Measurements from ENCODE around the gene CACNA1C. TPM values are rescaled to one million over a fixed set of nuclear protein-coding genes. Genes with fewer than 3 reads are reported as not detected.

Gene CACNA1C
- total RNA-seq, 1 experiment from 2014 or later: 1.1 TPM

DNA sequence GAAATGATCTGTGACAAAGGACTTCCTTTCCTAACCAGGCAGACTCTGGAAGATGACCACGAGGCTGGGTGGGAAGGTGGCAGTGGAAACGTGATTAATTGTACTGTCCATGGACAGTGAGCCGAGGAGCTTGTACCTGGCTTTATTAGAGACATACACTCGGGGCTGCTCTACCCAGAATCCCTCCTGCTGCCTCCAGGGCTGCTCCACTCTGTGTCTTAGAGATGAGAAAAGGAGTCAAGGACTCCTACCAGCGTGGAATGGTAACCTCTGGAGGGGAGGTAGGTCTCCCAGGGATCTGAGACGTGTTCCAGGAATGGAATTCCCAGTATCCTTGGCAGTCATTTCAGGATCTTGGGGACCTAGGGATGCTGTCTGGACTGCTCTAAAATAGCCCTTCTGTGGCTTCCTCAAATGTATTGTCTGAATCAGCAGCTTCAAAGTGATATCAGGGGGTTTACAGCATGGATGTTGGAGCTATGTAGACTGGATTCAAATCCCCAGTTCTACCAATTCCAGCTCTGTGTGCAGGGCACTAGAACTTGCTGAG, 237.8 kb downstream of the CACNA1C start:
- Histone ChIP-seq H2AFZ (ENCODE audit: low read length) (no peak overlapping the region), H3K14ac (ENCODE audit: insufficient read depth, low read length) (no peak overlapping the region), H2BK15ac (ENCODE audit: low read depth, low read length) (no peak overlapping the region), H3K4ac (ENCODE audit: low read depth, low read length) (no peak overlapping the region), H3K23ac (ENCODE audit: insufficient read length, low read depth, low read length) (no peak overlapping the region), H3K4me2 (ENCODE audit: insufficient read depth, insufficient read length, low read length) (no peak overlapping the region), H3K56ac (ENCODE audit: insufficient read length, low read depth, low read length) (no peak overlapping the region), H2BK12ac (ENCODE audit: insufficient read length, low read depth, low read length) (no peak overlapping the region), H3K79me1 (ENCODE audit: insufficient read depth, low read depth, low read length, poor library complexity, severe bottlenecking) (no peaks in the 10 kb centered on the region), H2AK5ac (ENCODE audit: insufficient read length, low read length) (no peak overlapping the region), H3K18ac (ENCODE audit: insufficient read length, low read depth, low read length) (no peak overlapping the region), H3K79me2 (ENCODE audit: insufficient read depth, low read length) (no peaks in the 10 kb centered on the region), H4K20me1 (ENCODE audit: control insufficient read depth, insufficient read depth, insufficient read length) (no peaks in the 10 kb centered on the region), H3T11ph (ENCODE audit: low read length) (no peak overlapping the region), H3K4me1 (ENCODE audit: insufficient read depth, low read length) (peaks cover 4% of the 10 kb centered on the region; the same call in 1 of the 2 replicates), H2BK20ac (ENCODE audit: low read depth, low read length, poor library complexity, severe bottlenecking) (no peak overlapping the region), H3K9me3 (ENCODE audit: control insufficient read depth, low read depth, low read length) (no peaks in the 10 kb centered on the region), H4K5ac (ENCODE audit: insufficient read length, low read depth, low read length) (no peak overlapping the region), H4K8ac (replicated peaks; ENCODE audit: insufficient read length, low read depth, low read length) (no peak overlapping the region), H2BK5ac (ENCODE audit: insufficient read length, low read length) (no peak overlapping the region), H3K9ac (ENCODE audit: extremely low read depth, insufficient read length, low read length) (no peak overlapping the region), H2BK120ac (ENCODE audit: low read depth, low read length, poor library complexity, severe bottlenecking) (no peak overlapping the region), H3K27me3 (ENCODE audit: insufficient read depth, low read length) (no peaks in the 10 kb centered on the region), H3K23me2 (ENCODE audit: insufficient read length, low read depth, low read length, poor library complexity, severe bottlenecking) (no peaks in the 10 kb centered on the region), H4K91ac (ENCODE audit: insufficient read length, low read depth, low read length) (no peak overlapping the region), H3K27ac (ENCODE audit: insufficient read length, low read depth, low read length) (no peak overlapping the region)
- TF ChIP-seq, protein P1, sequence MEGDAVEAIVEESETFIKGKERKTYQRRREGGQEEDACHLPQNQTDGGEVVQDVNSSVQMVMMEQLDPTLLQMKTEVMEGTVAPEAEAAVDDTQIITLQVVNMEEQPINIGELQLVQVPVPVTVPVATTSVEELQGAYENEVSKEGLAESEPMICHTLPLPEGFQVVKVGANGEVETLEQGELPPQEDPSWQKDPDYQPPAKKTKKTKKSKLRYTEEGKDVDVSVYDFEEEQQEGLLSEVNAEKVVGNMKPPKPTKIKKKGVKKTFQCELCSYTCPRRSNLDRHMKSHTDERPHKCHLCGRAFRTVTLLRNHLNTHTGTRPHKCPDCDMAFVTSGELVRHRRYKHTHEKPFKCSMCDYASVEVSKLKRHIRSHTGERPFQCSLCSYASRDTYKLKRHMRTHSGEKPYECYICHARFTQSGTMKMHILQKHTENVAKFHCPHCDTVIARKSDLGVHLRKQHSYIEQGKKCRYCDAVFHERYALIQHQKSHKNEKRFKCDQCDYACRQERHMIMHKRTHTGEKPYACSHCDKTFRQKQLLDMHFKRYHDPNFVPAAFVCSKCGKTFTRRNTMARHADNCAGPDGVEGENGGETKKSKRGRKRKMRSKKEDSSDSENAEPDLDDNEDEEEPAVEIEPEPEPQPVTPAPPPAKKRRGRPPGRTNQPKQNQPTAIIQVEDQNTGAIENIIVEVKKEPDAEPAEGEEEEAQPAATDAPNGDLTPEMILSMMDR (conservative IDR thresholded peaks at IDR 0.05): no peak
- Mint-ChIP-seq H3K9me3 (no peaks in the 10 kb centered on the region), H3K27me3 (ENCODE audit: low read depth) (peaks cover 3% of the 10 kb centered on the region), H3K4me1 (peaks cover 50 to 57% of the 10 kb centered on the region in 2 experiments), H3K27ac (no peak overlapping the region), H3K4me3 (no peak overlapping the region), H3K36me3 (ENCODE audit: insufficient read depth in 1 of 3, low read depth in 3 of 3) (no peaks in the 10 kb centered on the region)
- no peak for DNase-seq
- no CpG with 5 or more reads among the region's 6 CpGs for WGBS (ENCODE audit: extremely low coverage, insufficient read length, low lambda C conversion rate)

Measured in H9 (cell line).